ENCODE measurements around the gene JAKMIP2. TPM values are rescaled to one million over a fixed set of nuclear protein-coding genes. Genes with fewer than 3 reads are reported as not detected.

Gene JAKMIP2
- total and polyA plus RNA-seq, 10 donors, result 0.09 to 2.4 (median 1.5) TPM

- H3K9me3 ChIP-seq, result no peaks in the 10 kb centered on the region
- intact Hi-C loops (cut with DNase I; ENCODE audit: low total_unique reads), result no loop called here
- H3K4me3 ChIP-seq, result no peak overlapping the region
- 77 to 89% (median 86%) methylated on average over 2 of the region's 2 CpGs for WGBS, 5 donors
- DNase-seq, result no peak
- H3K27ac ChIP-seq, result no peak overlapping the region
- TF ChIP-seq POLR2AphosphoS5 (IDR thresholded peaks at IDR 0.05), result no peak
- no peak for TF ChIP-seq POLR2A (IDR thresholded peaks at IDR 0.05)
- TF ChIP-seq, protein P1, sequence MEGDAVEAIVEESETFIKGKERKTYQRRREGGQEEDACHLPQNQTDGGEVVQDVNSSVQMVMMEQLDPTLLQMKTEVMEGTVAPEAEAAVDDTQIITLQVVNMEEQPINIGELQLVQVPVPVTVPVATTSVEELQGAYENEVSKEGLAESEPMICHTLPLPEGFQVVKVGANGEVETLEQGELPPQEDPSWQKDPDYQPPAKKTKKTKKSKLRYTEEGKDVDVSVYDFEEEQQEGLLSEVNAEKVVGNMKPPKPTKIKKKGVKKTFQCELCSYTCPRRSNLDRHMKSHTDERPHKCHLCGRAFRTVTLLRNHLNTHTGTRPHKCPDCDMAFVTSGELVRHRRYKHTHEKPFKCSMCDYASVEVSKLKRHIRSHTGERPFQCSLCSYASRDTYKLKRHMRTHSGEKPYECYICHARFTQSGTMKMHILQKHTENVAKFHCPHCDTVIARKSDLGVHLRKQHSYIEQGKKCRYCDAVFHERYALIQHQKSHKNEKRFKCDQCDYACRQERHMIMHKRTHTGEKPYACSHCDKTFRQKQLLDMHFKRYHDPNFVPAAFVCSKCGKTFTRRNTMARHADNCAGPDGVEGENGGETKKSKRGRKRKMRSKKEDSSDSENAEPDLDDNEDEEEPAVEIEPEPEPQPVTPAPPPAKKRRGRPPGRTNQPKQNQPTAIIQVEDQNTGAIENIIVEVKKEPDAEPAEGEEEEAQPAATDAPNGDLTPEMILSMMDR (IDR thresholded peaks at IDR 0.05 in 8 of 11, conservative IDR thresholded peaks at IDR 0.05 in 3 of 11), result no peak
- H3K4me1 ChIP-seq, result no peaks in the 10 kb centered on the region
- H3K27me3 ChIP-seq (replicated peaks in 1 of 7), result peaks cover 0 to 5% (median 0%) of the 10 kb centered on the region in 7 donors
- H3K36me3 ChIP-seq, result no peaks in the 10 kb centered on the region
These were observed 39.5 kb downstream of the JAKMIP2 start for GRCh38 chr5:147743012-147743411.

DNA sequence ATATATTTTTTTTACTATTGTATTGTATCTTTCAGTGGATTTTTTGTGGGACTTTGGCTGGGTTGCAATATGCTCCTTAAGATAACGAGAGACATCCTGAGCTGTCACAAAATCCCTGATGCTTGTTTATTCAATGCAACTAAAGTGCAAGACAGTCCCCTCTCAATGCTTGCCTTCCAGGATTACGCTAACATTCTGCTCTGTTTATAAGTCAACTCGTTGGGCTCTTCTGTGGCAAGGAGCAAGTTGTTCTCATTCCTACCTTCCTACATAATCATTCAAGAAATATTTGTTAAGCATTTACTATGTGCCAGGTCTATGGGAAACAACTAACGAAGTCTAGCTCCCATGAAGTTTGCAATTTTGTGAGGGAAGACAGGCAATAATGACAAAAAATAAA, 40.4 kb downstream of the JAKMIP2 start:
- Histone ChIP-seq H3K4me1 (no peaks in the 10 kb centered on the region), H3K9me3 (no peaks in the 10 kb centered on the region), H3K4me3 (no peak overlapping the region), H3K27ac (no peak overlapping the region), H3K27me3 (replicated peaks in 1 of 7) (peaks cover 0 to 5% (median 0%) of the 10 kb centered on the region in 7 donors), H3K36me3 (no peaks in the 10 kb centered on the region)
- intact Hi-C loops (cut with DNase I; ENCODE audit: low total_unique reads), result no loop called here
- no peak for DNase-seq
- no peak for TF ChIP-seq POLR2AphosphoS5 (IDR thresholded peaks at IDR 0.05)
- no peak for TF ChIP-seq POLR2A (IDR thresholded peaks at IDR 0.05)
- TF ChIP-seq, protein P1 (IDR thresholded peaks at IDR 0.05 in 8 of 11, conservative IDR thresholded peaks at IDR 0.05 in 3 of 11), result no peak
- 69 to 81% (median 73%) methylated on average over 4 of the region's 4 CpGs for WGBS, 5 donors

GRCh38 chr5:147740864-147741263, 41.7 kb downstream of the JAKMIP2 start:
- TF ChIP-seq POLR2A (IDR thresholded peaks at IDR 0.05) (no peak), POLR2AphosphoS5 (IDR thresholded peaks at IDR 0.05) (no peak)
- TF ChIP-seq, protein P1 (IDR thresholded peaks at IDR 0.05 in 8 of 11, conservative IDR thresholded peaks at IDR 0.05 in 3 of 11), result no peak
- no peak for DNase-seq
- H3K4me1 ChIP-seq, result no peaks in the 10 kb centered on the region
- H3K36me3 ChIP-seq, result no peaks in the 10 kb centered on the region
- H3K4me3 ChIP-seq, result no peak overlapping the region
- H3K27me3 ChIP-seq (replicated peaks in 1 of 7), result peaks cover 0 to 5% (median 0%) of the 10 kb centered on the region in 7 donors
- H3K27ac ChIP-seq, result no peak overlapping the region
- intact Hi-C loops (cut with DNase I; ENCODE audit: low total_unique reads), result no loop called here
- 92 to 99% (median 96%) methylated on average over 4 of the region's 4 CpGs for WGBS, 5 donors
- no peaks in the 10 kb centered on the region for H3K9me3 ChIP-seq

- intact Hi-C loops (cut with DNase I; ENCODE audit: low total_unique reads), result no loop called here
- WGBS, 5 donors, result 67 to 74% (median 71%) methylated on average over 3 of the region's 3 CpGs
- TF ChIP-seq, protein P1 (IDR thresholded peaks at IDR 0.05 in 8 of 11, conservative IDR thresholded peaks at IDR 0.05 in 3 of 11), result no peak
- TF ChIP-seq POLR2AphosphoS5 (IDR thresholded peaks at IDR 0.05), result no peak
- TF ChIP-seq POLR2A (IDR thresholded peaks at IDR 0.05), result no peak
- H3K4me1 ChIP-seq, result no peaks in the 10 kb centered on the region
- no peak for DNase-seq
- H3K27ac ChIP-seq, result no peak overlapping the region
- H3K36me3 ChIP-seq, result no peaks in the 10 kb centered on the region
- no peaks in the 10 kb centered on the region for H3K9me3 ChIP-seq
- H3K27me3 ChIP-seq (replicated peaks in 1 of 7), result peaks cover 0 to 5% (median 0%) of the 10 kb centered on the region in 7 donors
- no peak overlapping the region for H3K4me3 ChIP-seq
These were observed 44.6 kb downstream of the JAKMIP2 start for GRCh38 chr5:147737921-147738320.

All from spleen (tissue), 11 donors.